H9 (cell line): Measurements from ENCODE around the gene KCNK10. TPM values are rescaled to one million over a fixed set of nuclear protein-coding genes. Genes with fewer than 3 reads are reported as not detected.

Source experiments
- DNase-seq: peaks from one replicate; pipeline ENCODE4 v3.0.0-alpha.2; 2017
- H2AFZ ChIP-seq: one replicate; pipeline ENCODE4 v1.6.1; 2013; ENCODE audit warnings: mild to moderate bottlenecking, low read length, control low read depth, moderate library complexity
- H2AK5ac ChIP-seq: 2 replicates; pipeline ENCODE4 v1.6.1; 2013; ENCODE audit warnings: low read length, control low read depth, mixed read lengths; ENCODE audit not compliant: insufficient read length
- H2BK120ac ChIP-seq: one replicate; pipeline ENCODE4 v1.6.1; 2013; ENCODE audit warnings: low read depth, mild to moderate bottlenecking, low read length, control low read depth, inconsistent platforms; ENCODE audit not compliant: poor library complexity, severe bottlenecking
- H2BK12ac ChIP-seq: 2 replicates; pipeline ENCODE4 v1.6.1; 2013; ENCODE audit warnings: low read length, control low read depth, mixed read lengths, low read depth; ENCODE audit not compliant: insufficient read length
- H2BK15ac ChIP-seq: 2 replicates; pipeline ENCODE4 v1.6.1; 2013; ENCODE audit warnings: low read depth, low read length, control low read depth
- H2BK20ac ChIP-seq: one replicate; pipeline ENCODE4 v1.6.1; 2013; ENCODE audit warnings: low read depth, mild to moderate bottlenecking, low read length, control low read depth, inconsistent platforms; ENCODE audit not compliant: poor library complexity, severe bottlenecking
- H2BK5ac ChIP-seq: 2 replicates; pipeline ENCODE4 v1.6.1; 2013; ENCODE audit warnings: low read length, control low read depth, mixed read lengths; ENCODE audit not compliant: insufficient read length
- H3K14ac ChIP-seq: 2 replicates; pipeline ENCODE4 v1.6.1; 2013; ENCODE audit warnings: low read length, control low read depth; ENCODE audit not compliant: insufficient read depth
- H3K18ac ChIP-seq: 2 replicates; pipeline ENCODE4 v1.6.1; 2013; ENCODE audit warnings: low read depth, mild to moderate bottlenecking, mixed read lengths, low read length, control low read depth; ENCODE audit not compliant: insufficient read length
- H3K23ac ChIP-seq: 2 replicates; pipeline ENCODE4 v1.6.1; 2013; ENCODE audit warnings: low read length, control low read depth, mixed read lengths, low read depth; ENCODE audit not compliant: insufficient read length
- H3K23me2 ChIP-seq: 2 replicates; pipeline ENCODE4 v1.6.1; 2013; ENCODE audit warnings: low read depth, mild to moderate bottlenecking, mixed read lengths, low read length, control low read depth; ENCODE audit not compliant: insufficient read length, poor library complexity, severe bottlenecking
- H3K27ac ChIP-seq: 2 replicates; pipeline ENCODE4 v1.5.1; 2013; ENCODE audit warnings: low read length, control low read depth, mixed read lengths, low read depth; ENCODE audit not compliant: insufficient read length
- H3K27me3 ChIP-seq: 2 replicates; pipeline ENCODE4 v1.6.1; 2013; ENCODE audit warnings: low read length, control low read depth, inconsistent platforms; ENCODE audit not compliant: insufficient read depth
- H3K4ac ChIP-seq: 2 replicates; pipeline ENCODE4 v1.6.1; 2013; ENCODE audit warnings: low read depth, mild to moderate bottlenecking, control low read depth, inconsistent platforms, low read length, moderate library complexity
- H3K4me1 ChIP-seq: 2 replicates; pipeline ENCODE4 v1.6.1; 2013; ENCODE audit warnings: low read length, control low read depth, inconsistent platforms; ENCODE audit not compliant: insufficient read depth
- H3K4me2 ChIP-seq: 2 replicates; pipeline ENCODE4 v1.6.1; 2013; ENCODE audit warnings: low read length, control low read depth, mixed read lengths; ENCODE audit not compliant: insufficient read length, insufficient read depth
- H3K56ac ChIP-seq: 2 replicates; pipeline ENCODE4 v1.6.1; 2013; ENCODE audit warnings: low read depth, mild to moderate bottlenecking, mixed read lengths, low read length, control low read depth; ENCODE audit not compliant: insufficient read length
- H3K79me1 ChIP-seq: 2 replicates; pipeline ENCODE4 v1.6.1; 2013; ENCODE audit warnings: low read depth, mild to moderate bottlenecking, moderate library complexity, low read length, control low read depth, inconsistent platforms; ENCODE audit not compliant: insufficient read depth, poor library complexity, severe bottlenecking
- H3K79me2 ChIP-seq: 2 replicates; pipeline ENCODE4 v1.6.1; 2013; ENCODE audit warnings: low read length, control low read depth, inconsistent platforms; ENCODE audit not compliant: insufficient read depth
- H3K9ac ChIP-seq: 2 replicates; pipeline ENCODE4 v1.6.1; 2013; ENCODE audit warnings: low read length, control low read depth, mixed read lengths; ENCODE audit not compliant: insufficient read length; ENCODE audit errors: extremely low read depth
- H3K9me3 ChIP-seq: one replicate; pipeline ENCODE4 v1.6.1; 2013; ENCODE audit warnings: low read depth, low read length, inconsistent platforms; ENCODE audit not compliant: control insufficient read depth
- H3T11ph ChIP-seq: one replicate; pipeline ENCODE4 v1.6.1; 2013; ENCODE audit warnings: mild to moderate bottlenecking, low read length, control low read depth, inconsistent platforms
- H4K20me1 ChIP-seq: one replicate; pipeline ENCODE4 v1.6.1; 2013; ENCODE audit not compliant: control insufficient read depth, insufficient read length, insufficient read depth
- H4K5ac ChIP-seq: 2 replicates; pipeline ENCODE4 v1.6.1; 2013; ENCODE audit warnings: low read depth, mild to moderate bottlenecking, mixed read lengths, low read length, control low read depth; ENCODE audit not compliant: insufficient read length
- H4K8ac ChIP-seq: replicated peaks from 2 replicates; pipeline ENCODE4 v1.6.1; 2013; ENCODE audit warnings: low read length, control low read depth, mixed read lengths, low read depth; ENCODE audit not compliant: insufficient read length
- H4K91ac ChIP-seq: 2 replicates; pipeline ENCODE4 v1.6.1; 2013; ENCODE audit warnings: low read depth, mild to moderate bottlenecking, moderate library complexity, mixed read lengths, low read length, control low read depth; ENCODE audit not compliant: insufficient read length
- H3K27ac Mint-ChIP-seq, 3 experiments: 2 replicates in 2 of 3; 3 replicates in 1 of 3; pipeline ENCODE4 v1.8.0; 2020 to 2021; ENCODE audit warnings: mixed read lengths in 3 of 3, mild to moderate bottlenecking in 1 of 3, moderate library complexity in 1 of 3
- H3K27me3 Mint-ChIP-seq: 2 replicates; pipeline ENCODE4 v1.8.0; 2021; ENCODE audit warnings: low read depth, mild to moderate bottlenecking, moderate library complexity, mixed read lengths
- H3K36me3 Mint-ChIP-seq, 3 experiments: 2 replicates in 2 of 3; 3 replicates in 1 of 3; pipeline ENCODE4 v1.8.0; 2020 to 2021; ENCODE audit warnings: low read depth in 3 of 3, mixed read lengths in 3 of 3; ENCODE audit not compliant: insufficient read depth in 1 of 3
- H3K4me1 Mint-ChIP-seq, 2 experiments: 2 replicates each; pipeline ENCODE4 v1.8.0; 2020; ENCODE audit warnings: mixed read lengths in 2 of 2
- H3K4me3 Mint-ChIP-seq, 2 experiments: 2 replicates in 1 of 2; 3 replicates in 1 of 2; pipeline ENCODE4 v1.8.0; 2020 to 2021; ENCODE audit warnings: mild to moderate bottlenecking in 2 of 2, mixed read lengths in 2 of 2, moderate library complexity in 1 of 2
- H3K9me3 Mint-ChIP-seq, 2 experiments: 2 replicates in 1 of 2; 3 replicates in 1 of 2; pipeline ENCODE4 v1.8.0; 2020; ENCODE audit warnings: mild to moderate bottlenecking in 2 of 2, mixed read lengths in 2 of 2, moderate library complexity in 1 of 2
- CTCF ChIP-seq: fragments of 200-600 bp; sonication (generic); conservative IDR thresholded peaks from 3 replicates; pipeline ENCODE4 v1.8.0; 2021; ENCODE audit warnings: antibody characterized with exemption, mild to moderate bottlenecking
- WGBS: extraction: QIAGEN DNeasy Blood & Tissue Kit; methylation state at CpG from one replicate; pipeline ENCODE4 v1.1.7; 2013; ENCODE audit warnings: missing lambda C conversion rate, low lambda C conversion rate, mixed read lengths; ENCODE audit not compliant: insufficient read length; ENCODE audit errors: extremely low coverage; 5-methylcytosine and 5-hydroxymethylcytosine counted together
- total RNA-seq: library from RNA; stranded (reverse); gene quantifications from 2 replicates; pipeline ENCODE4 v1.2.1, GENCODE V29; 2021

The KCNK10 gene
- total RNA-seq, 1 experiment from 2014 or later = 0.33 TPM

GRCh38 chr14:88270776-88271175 is 52.3 kb downstream of the KCNK10 start:
- no peak overlapping the region for H3K18ac ChIP-seq
- H3K4me1 ChIP-seq = peaks cover 2% of the 10 kb centered on the region; the same call in 1 of the 2 replicates
- H3K14ac ChIP-seq = no peak overlapping the region
- H4K20me1 ChIP-seq = no peaks in the 10 kb centered on the region
- peak; percentile 72 for DNase-seq
- H2BK20ac ChIP-seq = no peak overlapping the region
- H3K36me3 Mint-ChIP-seq = no peaks in the 10 kb centered on the region
- H3K9me3 Mint-ChIP-seq = no peaks in the 10 kb centered on the region
- H2BK5ac ChIP-seq = no peak overlapping the region
- H3K4me2 ChIP-seq = no peak overlapping the region
- no peak overlapping the region for H2BK120ac ChIP-seq
- WGBS = no CpG with 5 or more reads among the region's 6 CpGs
- H2AFZ ChIP-seq = no peak overlapping the region
- H3K56ac ChIP-seq = no peak overlapping the region
- H3K9ac ChIP-seq = no peak overlapping the region
- H3K4ac ChIP-seq = no peak overlapping the region
- H3K4me1 Mint-ChIP-seq = peaks cover 10% of the 10 kb centered on the region in 2 experiments
- no peak overlapping the region for H3K27ac ChIP-seq
- H4K5ac ChIP-seq = no peak overlapping the region
- H3K27me3 Mint-ChIP-seq = peaks cover 3% of the 10 kb centered on the region
- no peak overlapping the region for H4K8ac ChIP-seq
- no peak overlapping the region for H3T11ph ChIP-seq
- H3K27me3 ChIP-seq = no peaks in the 10 kb centered on the region
- H2AK5ac ChIP-seq = no peak overlapping the region
- no peak overlapping the region for H3K23ac ChIP-seq
- H4K91ac ChIP-seq = no peak overlapping the region
- H3K23me2 ChIP-seq = no peaks in the 10 kb centered on the region
- H2BK12ac ChIP-seq = no peak overlapping the region
- H3K4me3 Mint-ChIP-seq = no peak overlapping the region
- H3K27ac Mint-ChIP-seq = no peak overlapping the region
- TF ChIP-seq CTCF = no peak
- H3K79me1 ChIP-seq = no peaks in the 10 kb centered on the region
- no peaks in the 10 kb centered on the region for H3K9me3 ChIP-seq
- H3K79me2 ChIP-seq = no peaks in the 10 kb centered on the region
- H2BK15ac ChIP-seq = no peak overlapping the region
